GM12875 (cell line): Measurements from ENCODE around the gene ENO3.
"Not testable (repeated sequence)": the region's sequence is repeated elsewhere in the genome, so short reads cannot be mapped to it uniquely, and the experiment has no call there.

Experiments
- H3K4me3 ChIP-seq: one replicate; pipeline ENCODE4 v1.5.1; 2011; ENCODE audit warnings: low read depth, low read length, control low read depth
- CTCF ChIP-seq: IDR thresholded peaks from 2 replicates; pipeline ENCODE4 v1.5.1; 2011; ENCODE audit warnings: low read depth, mild to moderate bottlenecking, control low read depth, inconsistent platforms, low read length, moderate library complexity, borderline replicate concordance; ENCODE audit not compliant: insufficient read depth

The ENO3 gene

GRCh38 chr17:4950746-4951204, at the start of gene ENO3:
ENO3 (plus strand) TSS chr17:4951119; CDS start chr17:4951830, 711 bp downstream.
- TF ChIP-seq CTCF, result no peak
- peak within 1 kb of the TSS; percentile 99 for H3K4me3 ChIP-seq

GRCh38 chr17:4901648-4902344, 49.1 kb upstream of the ENO3 start:
- peak overlapping the region; percentile 50 for H3K4me3 ChIP-seq
- no peak for TF ChIP-seq CTCF

GRCh38 chr17:4902540-4902939, 48.4 kb upstream of the ENO3 start:
- H3K4me3 ChIP-seq, result peak overlapping the region; percentile 5
- TF ChIP-seq CTCF, result no peak

GRCh38 chr17:4903051-4903818, 47.7 kb upstream of the ENO3 start, which contains the start of gene CHRNE:
CHRNE (minus strand) TSS chr17:4903098; CDS start chr17:4903063, 35 bp downstream.
- H3K4me3 ChIP-seq, result peak within 1 kb of the TSS; percentile 35

GRCh38 chr17:4906642-4907041, 44.3 kb upstream of the ENO3 start:
- H3K4me3 ChIP-seq, result not testable (repeated sequence)

More at GRCh38 chr17:4903051-4903818, 47.7 kb upstream of the ENO3 start, which contains the start of gene CHRNE:
- TF ChIP-seq CTCF, result peak; percentile 81

GRCh38 chr17:4908301-4908700, 42.6 kb upstream of the ENO3 start:
- H3K4me3 ChIP-seq, result no peak overlapping the region
- TF ChIP-seq CTCF, result no peak

- peak; percentile 80 for TF ChIP-seq CTCF
- no peak overlapping the region for H3K4me3 ChIP-seq
Observed at GRCh38 chr17:4908711-4909496, 42.0 kb upstream of the ENO3 start.
